Endothelial cell of umbilical vein (primary cell): ENCODE data around the gene ACER3. TPM values are rescaled to one million over a fixed set of nuclear protein-coding genes. Genes with fewer than 3 reads are reported as not detected.

ENCODE experiments used
- BruUV-seq: library from RNA; stranded (reverse); fragments of 400-500 nt; replicated peaks from 2 replicates; lab custom pipeline; 2021; lab: Mats Ljungman, UMichigan
- CTCF ChIA-PET: fragments of 300-600, 350-600 bp; sonication (Branson Sonifier 250); formaldehyde crosslinking; loops from one replicate; lab custom pipeline; 2021; ENCODE audit warnings: antibody characterized with exemption, inconsistent platforms; lab: Charles Lee
- POLR2A ChIA-PET: fragments of 300-600, 350-600 bp; sonication (Branson Sonifier 250); formaldehyde crosslinking; loops from one replicate; lab custom pipeline; 2021; ENCODE audit warnings: antibody characterized with exemption, inconsistent platforms; lab: Charles Lee
- DNase-seq: peaks from one replicate; pipeline ENCODE4 v3.0.0-alpha.2; 2011; ENCODE audit warnings: low read depth, low spot score
- FAIRE-seq: peaks from 2 replicates; lab custom pipeline; 2011; peaks lifted over from hg19 to GRCh38; lab: Jason Lieb, UNC
- H2AFZ ChIP-seq: 2 replicates; pipeline ENCODE4 v1.6.0; 2012; ENCODE audit warnings: low read depth, low read length, control low read depth, inconsistent platforms
- H3K27ac ChIP-seq: 2 replicates; pipeline ENCODE4 v1.5.1; 2011; ENCODE audit warnings: low read depth, mild to moderate bottlenecking, control low read depth, low read length, moderate library complexity; ENCODE audit not compliant: insufficient read depth
- H3K27me3 ChIP-seq, 2 experiments: 2 replicates each; pipeline versions ENCODE4 v1.6.0 to v1.6.1; 2011; ENCODE audit warnings: low read length in 2 of 2, mixed read lengths in 1 of 2; ENCODE audit not compliant: control insufficient read depth in 2 of 2, insufficient read depth in 2 of 2
- H3K36me3 ChIP-seq, 2 experiments: 2 replicates in 1 of 2; 3 replicates in 1 of 2; pipeline ENCODE4 v1.5.1; 2011; ENCODE audit warnings: low read length in 2 of 2, mild to moderate bottlenecking in 1 of 2, moderate library complexity in 1 of 2; ENCODE audit not compliant: control insufficient read depth in 2 of 2, insufficient read depth in 2 of 2; ENCODE audit errors: extremely low read depth in 1 of 2
- H3K4me1 ChIP-seq: 3 replicates; pipeline ENCODE4 v1.5.1; 2011; ENCODE audit warnings: mild to moderate bottlenecking, low read length; ENCODE audit not compliant: control insufficient read depth, insufficient read depth; ENCODE audit errors: extremely low read depth
- H3K4me2 ChIP-seq: 2 replicates; pipeline ENCODE4 v1.6.1; 2011; ENCODE audit warnings: low read length, control low read depth, mixed read lengths; ENCODE audit not compliant: insufficient read depth
- H3K4me3 ChIP-seq, 3 experiments: fragments of 200-600 bp in 1 of 3; sonication (generic), shearing (Covaris generic) in 1 of 3; replicated peaks in 1 of 3; 2 replicates each; pipeline ENCODE4 v1.5.1; 2011 to 2016; ENCODE audit warnings: control low read depth in 3 of 3, low read length in 3 of 3, mild to moderate bottlenecking in 2 of 3, inconsistent platforms in 1 of 3, low read depth in 1 of 3, moderate library complexity in 1 of 3; ENCODE audit not compliant: insufficient read depth in 1 of 3
- H3K79me2 ChIP-seq: 2 replicates; pipeline ENCODE4 v1.6.0; 2012; ENCODE audit warnings: low read length, inconsistent platforms; ENCODE audit not compliant: control insufficient read depth, insufficient read depth
- H3K9ac ChIP-seq: replicated peaks from 2 replicates; pipeline ENCODE3; 2011; ENCODE audit warnings: low read length, control low read depth; ENCODE audit not compliant: insufficient read depth; ENCODE audit errors: extremely low read depth
- H3K9me1 ChIP-seq: replicated peaks from 3 replicates; pipeline ENCODE4 v1.6.0; 2011; ENCODE audit warnings: mild to moderate bottlenecking, low read length; ENCODE audit not compliant: control insufficient read depth, insufficient read depth; ENCODE audit errors: extremely low read depth
- H3K9me3 ChIP-seq: replicated peaks from 2 replicates; pipeline ENCODE4 v1.5.1; 2012; ENCODE audit warnings: low read length, inconsistent platforms; ENCODE audit not compliant: control insufficient read depth, insufficient read depth
- H4K20me1 ChIP-seq: replicated peaks from 2 replicates; pipeline ENCODE3; 2011; ENCODE audit warnings: mild to moderate bottlenecking, low read length; ENCODE audit not compliant: control insufficient read depth, insufficient read depth; ENCODE audit errors: extremely low read depth
- EZH2 ChIP-seq: IDR thresholded peaks from 2 replicates; pipeline ENCODE4 v1.6.1; 2012; ENCODE audit warnings: borderline replicate concordance, low read depth, mild to moderate bottlenecking, moderate library complexity, low read length, inconsistent platforms; ENCODE audit not compliant: severe bottlenecking
- FOS ChIP-seq: IDR thresholded peaks from 2 replicates; pipeline ENCODE4 v1.6.1; 2011; ENCODE audit warnings: mild to moderate bottlenecking, low read length, moderate library complexity, borderline replicate concordance; ENCODE audit not compliant: insufficient read depth
- GATA2 ChIP-seq: IDR thresholded peaks from 2 replicates; pipeline ENCODE4 v1.7.0; 2011; ENCODE audit warnings: low read depth, mild to moderate bottlenecking, moderate library complexity, mixed read lengths, low read length; ENCODE audit not compliant: insufficient read length, insufficient read depth
- JUN ChIP-seq: IDR thresholded peaks from 2 replicates; pipeline ENCODE4 v1.6.1; 2011; ENCODE audit warnings: borderline replicate concordance, low read depth; ENCODE audit not compliant: insufficient read length, insufficient read depth
- MAX ChIP-seq: IDR thresholded peaks from 2 replicates; pipeline ENCODE4 v1.6.1; 2011; ENCODE audit not compliant: insufficient read depth, insufficient read length
- MYC ChIP-seq: IDR thresholded peaks from one replicate; pipeline ENCODE4 v1.6.1; 2011; ENCODE audit warnings: mild to moderate bottlenecking, low read depth, low read length
- POLR2A ChIP-seq: IDR thresholded peaks from 2 replicates; pipeline ENCODE4 v1.6.1; 2012; ENCODE audit warnings: low read depth, mild to moderate bottlenecking, control low read depth, low read length
- POLR2AphosphoS5 ChIP-seq: IDR thresholded peaks from 2 replicates; pipeline ENCODE4 v1.6.1; 2012; ENCODE audit warnings: low read depth, mild to moderate bottlenecking, control low read depth, low read length, moderate library complexity; ENCODE audit not compliant: insufficient read depth
- dilution Hi-C: fragments of 300-500 bp; cut with MboI; formaldehyde crosslinking; loops from one replicate; pipeline ENCODE4 v1.15.0; 2019; ENCODE audit warnings: low sequenced_read_pairs; ENCODE audit not compliant: extremely low pct_ligation_motif_present
- intact Hi-C: fragments of 100-400 bp; cut with micrococcal nuclease; formaldehyde crosslinking; loops from one replicate; pipeline ENCODE4 v1.10.0; 2022
- polyA plus RNA-seq, 4 experiments: library from polyadenylated mRNA; depleted of rRNA in 3 of 4; stranded (reverse) in 3 of 4; unstranded in 1 of 4; fragments of >200 nt; gene quantifications; 2 replicates each; pipeline versions ENCODE4 v1.2.1 to v1.2.3, GENCODE V29; 2011 to 2012; ENCODE audit warnings: missing spikeins in 1 of 4
- total RNA-seq: library from RNA; stranded (reverse); gene quantifications from 2 replicates; pipeline ENCODE4 v1.2.3, GENCODE V29; 2021
- TF ChIP-seq, protein P1 (sequence below), 2 donors: IDR thresholded peaks; 1 replicate in 1 of 2; 2 replicates in 1 of 2; pipeline ENCODE4 v1.5.1; 2011; ENCODE audit warnings: low read length in 2 of 2, mild to moderate bottlenecking in 2 of 2, moderate library complexity in 2 of 2, control low read depth in 1 of 2, inconsistent platforms in 1 of 2, low read depth in 1 of 2; ENCODE audit not compliant: insufficient read depth in 1 of 2; ENCODE audit errors: extremely low read depth in 1 of 2

ACER3 gene
- total and polyA plus RNA-seq, 2 donors (not counting 3 experiments of a cell fraction or from before 2014, with no cell fraction given) = 9.9 to 31.6 TPM

DNA sequence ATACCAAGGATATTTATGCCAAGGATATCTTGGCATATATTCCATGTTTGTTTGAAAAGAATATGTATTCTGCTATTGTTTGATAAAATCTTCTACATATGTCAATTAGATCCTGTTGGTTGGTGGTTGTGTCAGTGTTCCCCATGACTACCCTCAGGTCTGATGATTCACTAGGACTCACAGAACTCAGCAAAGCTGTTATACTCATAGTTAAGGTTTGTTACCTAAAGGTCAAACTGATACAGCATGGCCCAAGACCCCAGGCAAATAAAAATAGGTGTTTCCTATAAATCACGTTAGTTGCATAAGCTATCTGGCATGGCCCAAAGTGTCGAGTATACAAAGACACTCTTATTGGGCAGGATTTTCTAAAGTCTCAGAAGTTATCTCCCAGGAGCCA is 143.2 kb downstream of the ACER3 start:
- Histone ChIP-seq H3K79me2 (no peaks in the 10 kb centered on the region), H3K9me1 (no peaks in the 10 kb centered on the region), H3K27ac (no peak overlapping the region), H4K20me1 (no peaks in the 10 kb centered on the region), H3K9ac (no peak overlapping the region), H3K4me1 (no peaks in the 10 kb centered on the region), H3K36me3 (no peaks in the 10 kb centered on the region), H2AFZ (no peak overlapping the region), H3K27me3 (no peaks in the 10 kb centered on the region), H3K4me3 (no peak overlapping the region), H3K4me2 (no peak overlapping the region), H3K9me3 (no peaks in the 10 kb centered on the region)
- ChIA-PET CTCF (interaction anchor here (1.2 to 1.4 kb wide), 2 partner anchors 10 to 23 kb away, joined by 4 to 5 read pairs; no protein-coding TSS in a partner anchor), POLR2A (no interaction called here)
- FAIRE-seq (no peak), DNase-seq (peak; percentile 17)
- dilution Hi-C loops (no loop called here), intact Hi-C loops (no loop called here)
- no TSS peak for BruUV-seq
- TF ChIP-seq POLR2A (no peak), JUN (no peak), MAX (no peak), POLR2AphosphoS5 (no peak), GATA2 (no peak), EZH2 (no peak), MYC (no peak), FOS (no peak)
- TF ChIP-seq, protein P1, sequence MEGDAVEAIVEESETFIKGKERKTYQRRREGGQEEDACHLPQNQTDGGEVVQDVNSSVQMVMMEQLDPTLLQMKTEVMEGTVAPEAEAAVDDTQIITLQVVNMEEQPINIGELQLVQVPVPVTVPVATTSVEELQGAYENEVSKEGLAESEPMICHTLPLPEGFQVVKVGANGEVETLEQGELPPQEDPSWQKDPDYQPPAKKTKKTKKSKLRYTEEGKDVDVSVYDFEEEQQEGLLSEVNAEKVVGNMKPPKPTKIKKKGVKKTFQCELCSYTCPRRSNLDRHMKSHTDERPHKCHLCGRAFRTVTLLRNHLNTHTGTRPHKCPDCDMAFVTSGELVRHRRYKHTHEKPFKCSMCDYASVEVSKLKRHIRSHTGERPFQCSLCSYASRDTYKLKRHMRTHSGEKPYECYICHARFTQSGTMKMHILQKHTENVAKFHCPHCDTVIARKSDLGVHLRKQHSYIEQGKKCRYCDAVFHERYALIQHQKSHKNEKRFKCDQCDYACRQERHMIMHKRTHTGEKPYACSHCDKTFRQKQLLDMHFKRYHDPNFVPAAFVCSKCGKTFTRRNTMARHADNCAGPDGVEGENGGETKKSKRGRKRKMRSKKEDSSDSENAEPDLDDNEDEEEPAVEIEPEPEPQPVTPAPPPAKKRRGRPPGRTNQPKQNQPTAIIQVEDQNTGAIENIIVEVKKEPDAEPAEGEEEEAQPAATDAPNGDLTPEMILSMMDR (IDR thresholded peaks at IDR 0.05; ENCODE audit: extremely low read depth in 1 of 2, insufficient read depth in 1 of 2, low read depth in 1 of 2, low read length in 2 of 2) = no peak
